H9 (cell line): Measurements from ENCODE around the gene SPTAN1. TPM values are rescaled to one million over a fixed set of nuclear protein-coding genes. Genes with fewer than 3 reads are reported as not detected.

Source experiments
- DNase-seq: peaks from one replicate; pipeline ENCODE4 v3.0.0-alpha.2; 2017
- H2AFZ ChIP-seq: one replicate; pipeline ENCODE4 v1.6.1; 2013; ENCODE audit warnings: mild to moderate bottlenecking, low read length, control low read depth, moderate library complexity
- H2AK5ac ChIP-seq: 2 replicates; pipeline ENCODE4 v1.6.1; 2013; ENCODE audit warnings: low read length, control low read depth, mixed read lengths; ENCODE audit not compliant: insufficient read length
- H2BK120ac ChIP-seq: one replicate; pipeline ENCODE4 v1.6.1; 2013; ENCODE audit warnings: low read depth, mild to moderate bottlenecking, low read length, control low read depth, inconsistent platforms; ENCODE audit not compliant: poor library complexity, severe bottlenecking
- H2BK12ac ChIP-seq: 2 replicates; pipeline ENCODE4 v1.6.1; 2013; ENCODE audit warnings: low read length, control low read depth, mixed read lengths, low read depth; ENCODE audit not compliant: insufficient read length
- H2BK15ac ChIP-seq: 2 replicates; pipeline ENCODE4 v1.6.1; 2013; ENCODE audit warnings: low read depth, low read length, control low read depth
- H2BK20ac ChIP-seq: one replicate; pipeline ENCODE4 v1.6.1; 2013; ENCODE audit warnings: low read depth, mild to moderate bottlenecking, low read length, control low read depth, inconsistent platforms; ENCODE audit not compliant: poor library complexity, severe bottlenecking
- H2BK5ac ChIP-seq: 2 replicates; pipeline ENCODE4 v1.6.1; 2013; ENCODE audit warnings: low read length, control low read depth, mixed read lengths; ENCODE audit not compliant: insufficient read length
- H3K14ac ChIP-seq: 2 replicates; pipeline ENCODE4 v1.6.1; 2013; ENCODE audit warnings: low read length, control low read depth; ENCODE audit not compliant: insufficient read depth
- H3K18ac ChIP-seq: 2 replicates; pipeline ENCODE4 v1.6.1; 2013; ENCODE audit warnings: low read depth, mild to moderate bottlenecking, mixed read lengths, low read length, control low read depth; ENCODE audit not compliant: insufficient read length
- H3K23ac ChIP-seq: 2 replicates; pipeline ENCODE4 v1.6.1; 2013; ENCODE audit warnings: low read length, control low read depth, mixed read lengths, low read depth; ENCODE audit not compliant: insufficient read length
- H3K23me2 ChIP-seq: 2 replicates; pipeline ENCODE4 v1.6.1; 2013; ENCODE audit warnings: low read depth, mild to moderate bottlenecking, mixed read lengths, low read length, control low read depth; ENCODE audit not compliant: insufficient read length, poor library complexity, severe bottlenecking
- H3K27ac ChIP-seq: 2 replicates; pipeline ENCODE4 v1.5.1; 2013; ENCODE audit warnings: low read length, control low read depth, mixed read lengths, low read depth; ENCODE audit not compliant: insufficient read length
- H3K27me3 ChIP-seq: 2 replicates; pipeline ENCODE4 v1.6.1; 2013; ENCODE audit warnings: low read length, control low read depth, inconsistent platforms; ENCODE audit not compliant: insufficient read depth
- H3K4ac ChIP-seq: 2 replicates; pipeline ENCODE4 v1.6.1; 2013; ENCODE audit warnings: low read depth, mild to moderate bottlenecking, control low read depth, inconsistent platforms, low read length, moderate library complexity
- H3K4me1 ChIP-seq: 2 replicates; pipeline ENCODE4 v1.6.1; 2013; ENCODE audit warnings: low read length, control low read depth, inconsistent platforms; ENCODE audit not compliant: insufficient read depth
- H3K4me2 ChIP-seq: 2 replicates; pipeline ENCODE4 v1.6.1; 2013; ENCODE audit warnings: low read length, control low read depth, mixed read lengths; ENCODE audit not compliant: insufficient read length, insufficient read depth
- H3K56ac ChIP-seq: 2 replicates; pipeline ENCODE4 v1.6.1; 2013; ENCODE audit warnings: low read depth, mild to moderate bottlenecking, mixed read lengths, low read length, control low read depth; ENCODE audit not compliant: insufficient read length
- H3K79me1 ChIP-seq: 2 replicates; pipeline ENCODE4 v1.6.1; 2013; ENCODE audit warnings: low read depth, mild to moderate bottlenecking, moderate library complexity, low read length, control low read depth, inconsistent platforms; ENCODE audit not compliant: insufficient read depth, poor library complexity, severe bottlenecking
- H3K79me2 ChIP-seq: 2 replicates; pipeline ENCODE4 v1.6.1; 2013; ENCODE audit warnings: low read length, control low read depth, inconsistent platforms; ENCODE audit not compliant: insufficient read depth
- H3K9ac ChIP-seq: 2 replicates; pipeline ENCODE4 v1.6.1; 2013; ENCODE audit warnings: low read length, control low read depth, mixed read lengths; ENCODE audit not compliant: insufficient read length; ENCODE audit errors: extremely low read depth
- H3K9me3 ChIP-seq: one replicate; pipeline ENCODE4 v1.6.1; 2013; ENCODE audit warnings: low read depth, low read length, inconsistent platforms; ENCODE audit not compliant: control insufficient read depth
- H3T11ph ChIP-seq: one replicate; pipeline ENCODE4 v1.6.1; 2013; ENCODE audit warnings: mild to moderate bottlenecking, low read length, control low read depth, inconsistent platforms
- H4K20me1 ChIP-seq: one replicate; pipeline ENCODE4 v1.6.1; 2013; ENCODE audit not compliant: control insufficient read depth, insufficient read length, insufficient read depth
- H4K5ac ChIP-seq: 2 replicates; pipeline ENCODE4 v1.6.1; 2013; ENCODE audit warnings: low read depth, mild to moderate bottlenecking, mixed read lengths, low read length, control low read depth; ENCODE audit not compliant: insufficient read length
- H4K8ac ChIP-seq: replicated peaks from 2 replicates; pipeline ENCODE4 v1.6.1; 2013; ENCODE audit warnings: low read length, control low read depth, mixed read lengths, low read depth; ENCODE audit not compliant: insufficient read length
- H4K91ac ChIP-seq: 2 replicates; pipeline ENCODE4 v1.6.1; 2013; ENCODE audit warnings: low read depth, mild to moderate bottlenecking, moderate library complexity, mixed read lengths, low read length, control low read depth; ENCODE audit not compliant: insufficient read length
- H3K27ac Mint-ChIP-seq, 3 experiments: 2 replicates in 2 of 3; 3 replicates in 1 of 3; pipeline ENCODE4 v1.8.0; 2020 to 2021; ENCODE audit warnings: mixed read lengths in 3 of 3, mild to moderate bottlenecking in 1 of 3, moderate library complexity in 1 of 3
- H3K27me3 Mint-ChIP-seq: 2 replicates; pipeline ENCODE4 v1.8.0; 2021; ENCODE audit warnings: low read depth, mild to moderate bottlenecking, moderate library complexity, mixed read lengths
- H3K36me3 Mint-ChIP-seq, 3 experiments: 2 replicates in 2 of 3; 3 replicates in 1 of 3; pipeline ENCODE4 v1.8.0; 2020 to 2021; ENCODE audit warnings: low read depth in 3 of 3, mixed read lengths in 3 of 3; ENCODE audit not compliant: insufficient read depth in 1 of 3
- H3K4me1 Mint-ChIP-seq, 2 experiments: 2 replicates each; pipeline ENCODE4 v1.8.0; 2020; ENCODE audit warnings: mixed read lengths in 2 of 2
- H3K4me3 Mint-ChIP-seq, 2 experiments: 2 replicates in 1 of 2; 3 replicates in 1 of 2; pipeline ENCODE4 v1.8.0; 2020 to 2021; ENCODE audit warnings: mild to moderate bottlenecking in 2 of 2, mixed read lengths in 2 of 2, moderate library complexity in 1 of 2
- H3K9me3 Mint-ChIP-seq, 2 experiments: 2 replicates in 1 of 2; 3 replicates in 1 of 2; pipeline ENCODE4 v1.8.0; 2020; ENCODE audit warnings: mild to moderate bottlenecking in 2 of 2, mixed read lengths in 2 of 2, moderate library complexity in 1 of 2
- WGBS: extraction: QIAGEN DNeasy Blood & Tissue Kit; methylation state at CpG from one replicate; pipeline ENCODE4 v1.1.7; 2013; ENCODE audit warnings: missing lambda C conversion rate, low lambda C conversion rate, mixed read lengths; ENCODE audit not compliant: insufficient read length; ENCODE audit errors: extremely low coverage; 5-methylcytosine and 5-hydroxymethylcytosine counted together
- total RNA-seq: library from RNA; stranded (reverse); gene quantifications from 2 replicates; pipeline ENCODE4 v1.2.1, GENCODE V29; 2021
- TF ChIP-seq, protein P1 (sequence below): fragments of 200-600 bp; sonication (generic); conservative IDR thresholded peaks from 3 replicates; pipeline ENCODE4 v1.8.0; 2021; ENCODE audit warnings: antibody characterized with exemption, mild to moderate bottlenecking

SPTAN1 gene
- total RNA-seq, 1 experiment from 2014 or later = 213 TPM

DNA sequence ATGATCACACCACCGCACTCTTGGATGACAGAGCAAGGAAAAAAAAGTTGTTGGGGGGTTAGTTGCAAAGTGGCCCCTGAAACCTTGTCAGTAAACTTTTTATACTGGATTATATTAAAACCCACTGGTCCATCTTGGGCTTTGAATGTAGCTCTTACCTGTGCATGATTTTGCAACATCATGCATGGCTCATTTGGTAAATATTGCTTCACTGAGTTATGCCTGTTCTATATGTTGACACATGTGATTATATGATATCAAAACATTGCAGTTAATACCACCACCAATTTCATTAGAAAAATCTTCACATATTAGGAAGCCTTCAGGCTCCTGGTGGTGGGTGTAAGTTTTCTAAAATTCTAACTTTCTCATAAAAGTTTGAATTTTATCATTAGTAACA lies 62.3 kb downstream of the SPTAN1 start:
- no peak overlapping the region for H2BK15ac ChIP-seq
- no peak overlapping the region for H3T11ph ChIP-seq
- no peaks in the 10 kb centered on the region for H3K4me1 ChIP-seq
- H3K4ac ChIP-seq = no peak overlapping the region
- H3K23ac ChIP-seq = no peak overlapping the region
- no peak overlapping the region for H3K9ac ChIP-seq
- no peak overlapping the region for H2BK120ac ChIP-seq
- H3K36me3 Mint-ChIP-seq = peaks cover 37 to 87% (median 82%) of the 10 kb centered on the region in 3 experiments
- H2AK5ac ChIP-seq = no peak overlapping the region
- H4K8ac ChIP-seq = no peak overlapping the region
- H3K14ac ChIP-seq = no peak overlapping the region
- no peak for DNase-seq
- no peak overlapping the region for H2BK20ac ChIP-seq
- no peaks in the 10 kb centered on the region for H3K9me3 Mint-ChIP-seq
- no peak overlapping the region for H2AFZ ChIP-seq
- no peaks in the 10 kb centered on the region for H3K27me3 ChIP-seq
- no peak overlapping the region for H3K27ac Mint-ChIP-seq
- H3K9me3 ChIP-seq = no peaks in the 10 kb centered on the region
- no peak overlapping the region for H4K5ac ChIP-seq
- no peak overlapping the region for H3K4me3 Mint-ChIP-seq
- H3K79me1 ChIP-seq = no peaks in the 10 kb centered on the region
- TF ChIP-seq, protein P1, sequence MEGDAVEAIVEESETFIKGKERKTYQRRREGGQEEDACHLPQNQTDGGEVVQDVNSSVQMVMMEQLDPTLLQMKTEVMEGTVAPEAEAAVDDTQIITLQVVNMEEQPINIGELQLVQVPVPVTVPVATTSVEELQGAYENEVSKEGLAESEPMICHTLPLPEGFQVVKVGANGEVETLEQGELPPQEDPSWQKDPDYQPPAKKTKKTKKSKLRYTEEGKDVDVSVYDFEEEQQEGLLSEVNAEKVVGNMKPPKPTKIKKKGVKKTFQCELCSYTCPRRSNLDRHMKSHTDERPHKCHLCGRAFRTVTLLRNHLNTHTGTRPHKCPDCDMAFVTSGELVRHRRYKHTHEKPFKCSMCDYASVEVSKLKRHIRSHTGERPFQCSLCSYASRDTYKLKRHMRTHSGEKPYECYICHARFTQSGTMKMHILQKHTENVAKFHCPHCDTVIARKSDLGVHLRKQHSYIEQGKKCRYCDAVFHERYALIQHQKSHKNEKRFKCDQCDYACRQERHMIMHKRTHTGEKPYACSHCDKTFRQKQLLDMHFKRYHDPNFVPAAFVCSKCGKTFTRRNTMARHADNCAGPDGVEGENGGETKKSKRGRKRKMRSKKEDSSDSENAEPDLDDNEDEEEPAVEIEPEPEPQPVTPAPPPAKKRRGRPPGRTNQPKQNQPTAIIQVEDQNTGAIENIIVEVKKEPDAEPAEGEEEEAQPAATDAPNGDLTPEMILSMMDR = no peak
- no peak overlapping the region for H4K91ac ChIP-seq
- H2BK12ac ChIP-seq = no peak overlapping the region
- no peak overlapping the region for H3K18ac ChIP-seq
- no peaks in the 10 kb centered on the region for H4K20me1 ChIP-seq
- no peaks in the 10 kb centered on the region for H3K23me2 ChIP-seq
- H2BK5ac ChIP-seq = no peak overlapping the region
- no peak overlapping the region for H3K56ac ChIP-seq
- no CpG with 5 or more reads among the region's 1 CpG for whole genome bisulfite sequencing
- H3K27me3 Mint-ChIP-seq = no peaks in the 10 kb centered on the region
- H3K4me2 ChIP-seq = no peak overlapping the region
- no peaks in the 10 kb centered on the region for H3K4me1 Mint-ChIP-seq
- no peaks in the 10 kb centered on the region for H3K79me2 ChIP-seq
- no peak overlapping the region for H3K27ac ChIP-seq
